Stomach (tissue), 4 donors: ENCODE results near the gene FOXP2.

ENCODE experiments used
- EP300 ChIP-seq: sonication (generic); formaldehyde crosslinking; IDR thresholded peaks from one replicate; pipeline ENCODE4 v1.6.1; 2017; ENCODE audit warnings: antibody characterized with exemption
- POLR2A ChIP-seq, 4 donors: fragments of 450-650 bp; IDR thresholded peaks; one replicate each; pipeline ENCODE4 v1.6.1; 2016; ENCODE audit warnings: antibody characterized with exemption in 4 of 4, control low read depth in 2 of 4, mild to moderate bottlenecking in 1 of 4, moderate library complexity in 1 of 4
- POLR2AphosphoS5 ChIP-seq, 3 donors: sonication (generic); formaldehyde crosslinking; IDR thresholded peaks; one replicate each; pipeline ENCODE4 v1.6.1; 2016; ENCODE audit warnings: antibody characterized with exemption in 3 of 3
- TF ChIP-seq, protein P1 (sequence below), 7 experiments: fragments of 450-650 bp in 4 of 7; fragments of 200-600 bp in 3 of 7; sonication (generic) in 3 of 7; IDR thresholded peaks; one replicate each; pipeline ENCODE4 v1.5.1; 2016 to 2019; ENCODE audit warnings: antibody characterized with exemption in 7 of 7, control low read depth in 2 of 7, mild to moderate bottlenecking in 1 of 7

DNA sequence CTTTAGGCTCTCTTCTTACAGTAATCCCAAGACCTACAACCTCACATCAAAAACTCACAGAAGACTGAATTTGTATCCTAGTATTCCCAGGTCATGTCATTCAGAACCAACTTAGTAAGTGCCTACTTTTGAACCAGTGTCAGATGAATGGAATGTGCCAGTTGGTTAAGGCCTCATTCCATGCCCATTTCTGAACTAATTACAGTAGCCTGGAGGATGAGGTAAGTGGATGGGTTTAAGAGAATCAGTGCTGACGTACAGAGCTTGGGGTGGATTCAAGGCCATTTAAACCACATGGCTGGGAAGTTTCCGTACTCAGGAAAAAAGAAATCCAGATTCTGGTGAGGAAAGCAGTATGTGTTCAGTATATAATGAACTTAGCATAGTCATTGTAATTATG is 21.9 kb upstream of the FOXP2 start:
- TF ChIP-seq, protein P1, sequence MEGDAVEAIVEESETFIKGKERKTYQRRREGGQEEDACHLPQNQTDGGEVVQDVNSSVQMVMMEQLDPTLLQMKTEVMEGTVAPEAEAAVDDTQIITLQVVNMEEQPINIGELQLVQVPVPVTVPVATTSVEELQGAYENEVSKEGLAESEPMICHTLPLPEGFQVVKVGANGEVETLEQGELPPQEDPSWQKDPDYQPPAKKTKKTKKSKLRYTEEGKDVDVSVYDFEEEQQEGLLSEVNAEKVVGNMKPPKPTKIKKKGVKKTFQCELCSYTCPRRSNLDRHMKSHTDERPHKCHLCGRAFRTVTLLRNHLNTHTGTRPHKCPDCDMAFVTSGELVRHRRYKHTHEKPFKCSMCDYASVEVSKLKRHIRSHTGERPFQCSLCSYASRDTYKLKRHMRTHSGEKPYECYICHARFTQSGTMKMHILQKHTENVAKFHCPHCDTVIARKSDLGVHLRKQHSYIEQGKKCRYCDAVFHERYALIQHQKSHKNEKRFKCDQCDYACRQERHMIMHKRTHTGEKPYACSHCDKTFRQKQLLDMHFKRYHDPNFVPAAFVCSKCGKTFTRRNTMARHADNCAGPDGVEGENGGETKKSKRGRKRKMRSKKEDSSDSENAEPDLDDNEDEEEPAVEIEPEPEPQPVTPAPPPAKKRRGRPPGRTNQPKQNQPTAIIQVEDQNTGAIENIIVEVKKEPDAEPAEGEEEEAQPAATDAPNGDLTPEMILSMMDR (IDR thresholded peaks at IDR 0.05), result no peak
- TF ChIP-seq POLR2A (IDR thresholded peaks at IDR 0.05), result no peak
- no peak for TF ChIP-seq POLR2AphosphoS5 (IDR thresholded peaks at IDR 0.05)
- TF ChIP-seq EP300, result peak; percentile 58
